ENCODE measurements around the gene RPS15. TPM values are rescaled to one million over a fixed set of nuclear protein-coding genes. Genes with fewer than 3 reads are reported as not detected.

RPS15 gene
- total RNA-seq, 4 donors from 2014 or later: 2,032 to 3,816 (median 2,914) TPM

DNA sequence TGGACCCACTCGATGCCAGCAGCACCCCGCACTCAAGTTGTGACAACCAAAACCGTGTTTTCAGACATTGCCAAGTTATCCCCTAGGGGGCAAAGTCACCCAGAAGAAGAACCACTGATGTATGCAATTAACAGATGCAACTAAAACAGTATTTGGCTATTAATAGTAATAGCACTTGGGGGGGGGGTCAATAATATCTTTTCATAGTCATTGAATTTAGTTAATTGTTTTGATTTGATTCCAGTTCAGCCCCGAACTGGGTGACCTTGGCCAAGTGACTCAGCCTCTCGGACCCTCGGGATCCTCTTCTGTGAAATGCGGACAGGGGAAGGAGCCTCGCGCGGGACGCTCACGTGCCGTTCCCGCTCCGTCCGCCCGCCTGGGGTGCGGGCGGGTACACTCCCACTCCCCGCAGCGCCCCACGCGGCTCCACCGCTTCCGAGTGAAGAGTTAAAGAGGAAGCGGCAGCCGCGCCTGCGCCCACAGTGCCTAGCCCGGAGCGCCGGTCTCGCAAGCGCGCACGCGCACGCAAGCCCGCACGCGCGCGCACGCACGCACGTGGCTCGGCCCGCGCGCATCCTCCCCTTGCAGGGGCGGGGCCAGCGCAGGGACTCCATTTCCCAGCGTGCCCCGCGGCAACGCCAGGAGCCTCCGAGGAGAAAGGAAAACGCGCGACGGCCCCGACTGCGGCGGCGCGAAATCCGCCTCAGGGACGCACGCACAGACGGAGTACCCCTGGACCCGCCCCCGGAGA lies 31.2 kb upstream of the RPS15 start:
- TF ChIP-seq, protein P1, sequence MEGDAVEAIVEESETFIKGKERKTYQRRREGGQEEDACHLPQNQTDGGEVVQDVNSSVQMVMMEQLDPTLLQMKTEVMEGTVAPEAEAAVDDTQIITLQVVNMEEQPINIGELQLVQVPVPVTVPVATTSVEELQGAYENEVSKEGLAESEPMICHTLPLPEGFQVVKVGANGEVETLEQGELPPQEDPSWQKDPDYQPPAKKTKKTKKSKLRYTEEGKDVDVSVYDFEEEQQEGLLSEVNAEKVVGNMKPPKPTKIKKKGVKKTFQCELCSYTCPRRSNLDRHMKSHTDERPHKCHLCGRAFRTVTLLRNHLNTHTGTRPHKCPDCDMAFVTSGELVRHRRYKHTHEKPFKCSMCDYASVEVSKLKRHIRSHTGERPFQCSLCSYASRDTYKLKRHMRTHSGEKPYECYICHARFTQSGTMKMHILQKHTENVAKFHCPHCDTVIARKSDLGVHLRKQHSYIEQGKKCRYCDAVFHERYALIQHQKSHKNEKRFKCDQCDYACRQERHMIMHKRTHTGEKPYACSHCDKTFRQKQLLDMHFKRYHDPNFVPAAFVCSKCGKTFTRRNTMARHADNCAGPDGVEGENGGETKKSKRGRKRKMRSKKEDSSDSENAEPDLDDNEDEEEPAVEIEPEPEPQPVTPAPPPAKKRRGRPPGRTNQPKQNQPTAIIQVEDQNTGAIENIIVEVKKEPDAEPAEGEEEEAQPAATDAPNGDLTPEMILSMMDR (IDR thresholded peaks at IDR 0.05; ENCODE audit: low read depth): no peak

DNA sequence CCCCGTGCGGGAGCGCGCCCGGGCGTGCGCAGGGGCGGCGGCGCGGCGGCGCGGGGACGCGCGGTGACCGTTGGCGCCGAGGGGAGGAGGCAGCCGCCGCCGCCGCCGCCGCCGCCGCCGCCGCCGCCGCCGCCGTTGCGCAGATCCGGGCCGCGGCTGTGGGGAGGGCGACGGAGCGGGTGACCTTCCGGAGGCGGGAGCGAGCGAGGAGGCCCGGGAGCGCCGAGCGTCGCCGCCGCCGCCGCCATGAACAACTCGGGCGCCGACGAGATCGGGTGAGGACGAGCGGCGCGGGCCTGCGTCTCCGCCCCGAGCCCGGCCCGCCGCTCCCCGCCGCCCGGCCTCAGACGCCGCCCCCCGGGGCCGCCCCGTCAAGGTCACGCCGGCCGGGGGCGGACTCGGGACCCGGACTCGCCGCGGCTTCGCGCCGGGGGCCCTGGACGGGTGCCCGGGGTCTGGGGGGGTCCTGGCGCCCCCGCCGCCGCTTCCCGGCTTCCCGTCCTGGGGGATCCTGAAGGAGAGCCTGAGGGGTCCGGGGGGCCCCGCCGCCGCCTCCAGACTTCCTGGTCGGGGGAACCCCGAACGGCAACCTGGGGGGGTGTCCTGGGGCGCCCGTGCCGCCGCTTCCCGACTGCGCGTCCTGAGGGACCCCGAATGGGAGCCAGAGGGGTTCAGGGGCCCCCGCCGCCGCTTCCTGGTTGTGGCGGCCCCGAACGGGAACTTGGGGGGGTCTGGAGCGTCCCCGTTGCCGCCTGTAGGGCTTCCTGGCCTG lies 30.5 kb upstream of the RPS15 start, which contains the start of gene DAZAP1:
DAZAP1 (plus strand) TSS at position 59 of the 772 bp plus-strand sequence; CDS start at position 247, 188 bp downstream.
- TF ChIP-seq, protein P1 (IDR thresholded peaks at IDR 0.05; ENCODE audit: low read depth): no peak

- TF ChIP-seq, protein P1 (IDR thresholded peaks at IDR 0.05; ENCODE audit: low read depth): no peak
These were observed 29.6 kb upstream of the RPS15 start for GRCh38 chr19:1408300-1409203.

- TF ChIP-seq, protein P1 (IDR thresholded peaks at IDR 0.05; ENCODE audit: low read depth): no peak
These were observed 28.8 kb upstream of the RPS15 start for GRCh38 chr19:1409204-1410005.

GRCh38 chr19:1410136-1410786 lies 27.9 kb upstream of the RPS15 start:
- TF ChIP-seq, protein P1 (IDR thresholded peaks at IDR 0.05; ENCODE audit: low read depth): no peak

GRCh38 chr19:1410789-1411188 lies 27.4 kb upstream of the RPS15 start:
- TF ChIP-seq, protein P1 (IDR thresholded peaks at IDR 0.05; ENCODE audit: low read depth): no peak

Data from subcutaneous adipose tissue (tissue), 4 donors.